GM23338 (cell line): ENCODE results near the gene NCOR2. TPM values are rescaled to one million over a fixed set of nuclear protein-coding genes. Genes with fewer than 3 reads are reported as not detected.

ENCODE experiments used
- ATAC-seq: fragments of 200-7000 bp; cut with Tn5 transposase; 3 replicates; pipeline ENCODE4 v1.9.1; 2020
- DNase-seq: peaks from one replicate; pipeline ENCODE4 v3.0.0-alpha.2; 2015; ENCODE audit warnings: low spot score
- H2AFZ ChIP-seq: fragments of 200-600 bp; sonication (generic); 2 replicates; pipeline ENCODE4 v1.8.0; 2016; ENCODE audit warnings: antibody characterized with exemption, mild to moderate bottlenecking, moderate library complexity
- H3F3A ChIP-seq: fragments of 200-600 bp; sonication (generic); replicated peaks from 2 replicates; pipeline ENCODE4 v1.8.0; 2017; ENCODE audit warnings: antibody characterized with exemption, mixed run types, low read depth
- H3K27ac ChIP-seq: fragments of 200-600 bp; sonication (generic); 2 replicates; pipeline ENCODE4 v1.6.1; 2016; ENCODE audit warnings: low read depth
- H3K27me3 ChIP-seq: fragments of 200-600 bp; sonication (generic); 2 replicates; pipeline ENCODE4 v1.8.0; 2016; ENCODE audit warnings: mild to moderate bottlenecking, mixed run types, moderate library complexity; ENCODE audit not compliant: insufficient read depth
- H3K36me3 ChIP-seq: fragments of 200-600 bp; sonication (generic); 2 replicates; pipeline ENCODE4 v1.8.0; 2016; ENCODE audit warnings: mild to moderate bottlenecking; ENCODE audit not compliant: insufficient read depth
- H3K4me1 ChIP-seq: fragments of 200-600 bp; sonication (generic); 2 replicates; pipeline ENCODE4 v1.8.0; 2016; ENCODE audit warnings: mild to moderate bottlenecking, moderate library complexity; ENCODE audit not compliant: insufficient read depth
- H3K4me2 ChIP-seq: fragments of 200-600 bp; sonication (generic); 2 replicates; pipeline ENCODE4 v1.7.1; 2017; ENCODE audit warnings: mixed run types
- H3K4me3 ChIP-seq: fragments of 200-600 bp; sonication (generic); 2 replicates; pipeline ENCODE4 v1.6.1; 2016; ENCODE audit warnings: mixed run types
- H3K79me2 ChIP-seq: fragments of 200-600 bp; sonication (generic); replicated peaks from 2 replicates; pipeline ENCODE4 v1.8.0; 2017; ENCODE audit warnings: mild to moderate bottlenecking; ENCODE audit not compliant: insufficient read depth
- H3K9me2 ChIP-seq: fragments of 200-600 bp; sonication (generic); 2 replicates; pipeline ENCODE4 v1.8.0; 2017; ENCODE audit not compliant: insufficient read depth
- H4K20me1 ChIP-seq: fragments of 200-600 bp; sonication (generic); replicated peaks from 2 replicates; pipeline ENCODE4 v1.8.0; 2017; ENCODE audit warnings: mild to moderate bottlenecking; ENCODE audit not compliant: insufficient read depth
- H3K27ac Mint-ChIP-seq: 2 replicates; pipeline ENCODE4 v1.8.0; 2020; ENCODE audit warnings: inconsistent platforms, mild to moderate bottlenecking, moderate library complexity, mixed read lengths
- H3K27me3 Mint-ChIP-seq: 3 replicates; pipeline ENCODE4 v1.8.0; 2022; ENCODE audit warnings: low read depth, mild to moderate bottlenecking, moderate library complexity, mixed read lengths, inconsistent platforms; ENCODE audit not compliant: insufficient read depth, poor library complexity
- H3K36me3 Mint-ChIP-seq: 3 replicates; pipeline ENCODE4 v1.8.0; 2021; ENCODE audit warnings: low read depth, mild to moderate bottlenecking, inconsistent platforms, moderate library complexity, mixed read lengths
- H3K4me1 Mint-ChIP-seq: 3 replicates; pipeline ENCODE4 v1.8.0; 2020; ENCODE audit warnings: mild to moderate bottlenecking, inconsistent platforms, mixed read lengths
- H3K4me3 Mint-ChIP-seq: 3 replicates; pipeline ENCODE4 v1.8.0; 2021; ENCODE audit warnings: moderate library complexity, mild to moderate bottlenecking, inconsistent platforms, mixed read lengths
- H3K9me3 Mint-ChIP-seq: 3 replicates; pipeline ENCODE4 v1.8.0; 2020; ENCODE audit warnings: moderate library complexity, mild to moderate bottlenecking, inconsistent platforms, mixed read lengths
- CREB1 ChIP-seq: fragments of 250-450 bp; sonication (Bioruptor Pico); IDR thresholded peaks from 2 replicates; pipeline ENCODE4 v1.5.0; 2020; ENCODE audit warnings: low read depth, mild to moderate bottlenecking, moderate library complexity
- CTCF ChIP-seq, 2 experiments: fragments of 200-600 bp in 1 of 2; sonication (generic) in 1 of 2; conservative IDR thresholded peaks; 2 replicates each; pipeline versions ENCODE4 v1.5.1 to v1.6.1; 2016 to 2017; ENCODE audit warnings: antibody characterized with exemption in 2 of 2, low read depth in 2 of 2, mild to moderate bottlenecking in 2 of 2, moderate library complexity in 1 of 2
- ETS1 ChIP-seq: IDR thresholded peaks from 2 replicates; pipeline ENCODE4 v1.6.1; 2016; ENCODE audit warnings: antibody characterized with exemption
- JUNB ChIP-seq: IDR thresholded peaks from one replicate; pipeline ENCODE4 v1.6.1; 2016; ENCODE audit warnings: antibody characterized with exemption; ENCODE audit not compliant: unreplicated experiment
- NANOG ChIP-seq: IDR thresholded peaks from 2 replicates; pipeline ENCODE4 v1.6.1; 2016; ENCODE audit warnings: antibody characterized with exemption, borderline replicate concordance
- POLR2AphosphoS5 ChIP-seq: IDR thresholded peaks from 2 replicates; pipeline ENCODE4 v1.6.1; 2016; ENCODE audit warnings: antibody characterized with exemption, low read depth
- REST ChIP-seq: IDR thresholded peaks from one replicate; pipeline ENCODE4 v1.6.1; 2018; ENCODE audit warnings: antibody characterized with exemption; ENCODE audit not compliant: unreplicated experiment
- ZNF114 ChIP-seq: fragments of 250-450 bp; sonication (Bioruptor Pico); IDR thresholded peaks from 2 replicates; pipeline ENCODE4 v1.5.0; 2020; ENCODE audit warnings: mild to moderate bottlenecking, moderate library complexity
- ZNF331 ChIP-seq: fragments of 250-450 bp; sonication (Bioruptor Pico); IDR thresholded peaks from 2 replicates; pipeline ENCODE4 v1.5.0; 2020; ENCODE audit warnings: low read depth, mild to moderate bottlenecking, moderate library complexity
- polyA plus RNA-seq: library from polyadenylated mRNA; unstranded; fragments of >200 nt; fragmentation: Nextera tagmentation; extraction: Ambion mirVana; gene quantifications from 2 replicates; pipeline ENCODE4 v1.2.1, GENCODE V29; 2016
- total RNA-seq: library from RNA; depleted of rRNA; stranded (reverse); fragments of >200 nt; shearing (Covaris generic); gene quantifications from 2 replicates; pipeline ENCODE4 v1.2.3, GENCODE V29; 2014

Gene NCOR2
- total and polyA plus RNA-seq, 2 experiments from 2014 or later: 69.6 to 190 TPM

- Histone ChIP-seq H4K20me1 (no peaks in the 10 kb centered on the region), H3K36me3 (no peaks in the 10 kb centered on the region), H2AFZ (no peak overlapping the region), H3K27ac (no peak overlapping the region), H3K9me2 (0 out of 2 replicates have a peak, but pooled peaks cover 2% of the 10 kb centered on the region), H3K27me3 (no peaks in the 10 kb centered on the region), H3K79me2 (no peaks in the 10 kb centered on the region), H3K4me3 (no peak overlapping the region), H3K4me1 (no peaks in the 10 kb centered on the region), H3K4me2 (no peak overlapping the region), H3F3A (no peaks in the 10 kb centered on the region)
- no peak overlapping the region for H3K27ac Mint-ChIP-seq
- H3K27me3 Mint-ChIP-seq: peaks cover 11% of the 10 kb centered on the region
- H3K36me3 Mint-ChIP-seq: no peaks in the 10 kb centered on the region
- no peaks in the 10 kb centered on the region for H3K4me1 Mint-ChIP-seq
- DNase-seq: no peak
- TF ChIP-seq ZNF114: no peak
- TF ChIP-seq POLR2AphosphoS5: no peak
- TF ChIP-seq CREB1 (CRISPR knock-in tag): no peak
- TF ChIP-seq ZNF331 (CRISPR knock-in tag): no peak
- TF ChIP-seq NANOG: no peak
- TF ChIP-seq REST: no peak
- 0 out of 4 replicates have a peak, but pooled peaks of 1 of the 2 experiments have one; percentile 9 for TF ChIP-seq CTCF (conservative IDR thresholded peaks at IDR 0.05; ENCODE audit: low read depth in 2 of 2)
- TF ChIP-seq JUNB: no peak
- H3K9me3 Mint-ChIP-seq: peaks cover 3% of the 10 kb centered on the region; the same call in 2 of the 3 replicates
- H3K4me3 Mint-ChIP-seq: no peak overlapping the region
- ATAC-seq: no peak
Observed at GRCh38 chr12:124595444-124595843, 28.0 kb upstream of the NCOR2 start.

- H3K27me3 ChIP-seq: no peaks in the 10 kb centered on the region
- H3F3A ChIP-seq: no peaks in the 10 kb centered on the region
- H3K4me2 ChIP-seq: no peak overlapping the region
- H2AFZ ChIP-seq: no peak overlapping the region
- H3K27ac ChIP-seq: no peak overlapping the region
- H3K36me3 Mint-ChIP-seq: no peaks in the 10 kb centered on the region
- H3K4me3 Mint-ChIP-seq: no peak overlapping the region
- H3K4me1 Mint-ChIP-seq: no peaks in the 10 kb centered on the region
- DNase-seq: no peak
- no peaks in the 10 kb centered on the region for H3K36me3 ChIP-seq
- H3K9me2 ChIP-seq: 0 out of 2 replicates have a peak, but pooled peaks cover 2% of the 10 kb centered on the region
- TF ChIP-seq POLR2AphosphoS5 (no peak), JUNB (no peak), ETS1 (no peak), CTCF (conservative IDR thresholded peaks at IDR 0.05; ENCODE audit: low read depth in 2 of 2) (no peak), REST (no peak), ZNF331 (CRISPR knock-in tag) (no peak)
- H3K27ac Mint-ChIP-seq: no peak overlapping the region
- peaks cover 11% of the 10 kb centered on the region for H3K27me3 Mint-ChIP-seq
- H3K9me3 Mint-ChIP-seq: peaks cover 3% of the 10 kb centered on the region; the same call in 2 of the 3 replicates
- H3K4me1 ChIP-seq: no peaks in the 10 kb centered on the region
- no peaks in the 10 kb centered on the region for H4K20me1 ChIP-seq
- ATAC-seq: no peak
- H3K4me3 ChIP-seq: no peak overlapping the region
- H3K79me2 ChIP-seq: no peaks in the 10 kb centered on the region
Observed at GRCh38 chr12:124594851-124595250, 27.4 kb upstream of the NCOR2 start.
